Nephron progenitor cell (in vitro differentiated cells): ENCODE results near the gene MATCAP1.

Experiments used
- DNase-seq: peaks from one replicate; pipeline ENCODE4 v3.0.0; 2021
- H3K27ac Mint-ChIP-seq: 2 replicates; pipeline ENCODE4 v1.8.0; 2021; ENCODE audit warnings: mild to moderate bottlenecking, moderate library complexity, mixed read lengths
- H3K27me3 Mint-ChIP-seq: 2 replicates; pipeline ENCODE4 v1.8.0; 2021; ENCODE audit warnings: mild to moderate bottlenecking, low read depth, mixed read lengths; ENCODE audit not compliant: poor library complexity
- H3K36me3 Mint-ChIP-seq: 2 replicates; pipeline ENCODE4 v1.8.0; 2021; ENCODE audit warnings: low read depth, mixed read lengths
- H3K4me1 Mint-ChIP-seq: 2 replicates; pipeline ENCODE4 v1.8.0; 2021; ENCODE audit warnings: mixed read lengths
- H3K4me3 Mint-ChIP-seq: 2 replicates; pipeline ENCODE4 v1.8.0; 2021; ENCODE audit warnings: mild to moderate bottlenecking, moderate library complexity, mixed read lengths
- H3K9me3 Mint-ChIP-seq: 2 replicates; pipeline ENCODE4 v1.8.0; 2021; ENCODE audit warnings: mild to moderate bottlenecking, moderate library complexity, mixed read lengths
- CTCF ChIP-seq: fragments of 200-600 bp; sonication (generic); IDR thresholded peaks from 2 replicates; pipeline ENCODE4 v1.5.0; 2021; ENCODE audit warnings: antibody characterized with exemption

Gene MATCAP1

GRCh38 chr16:67204076-67204475 lies 20.3 kb upstream of the MATCAP1 start:
- Mint-ChIP-seq H3K4me3 (no peak overlapping the region), H3K27me3 (peaks cover 11% of the 10 kb centered on the region), H3K9me3 (no peaks in the 10 kb centered on the region), H3K36me3 (no peaks in the 10 kb centered on the region), H3K27ac (no peak overlapping the region), H3K4me1 (peaks cover 8% of the 10 kb centered on the region)
- no peak for DNase-seq
- no peak for TF ChIP-seq CTCF

GRCh38 chr16:67202956-67203493 lies 19.3 kb upstream of the MATCAP1 start:
- TF ChIP-seq CTCF, result no peak
- H3K36me3 Mint-ChIP-seq, result peaks cover 5% of the 10 kb centered on the region
- H3K4me3 Mint-ChIP-seq, result no peak overlapping the region
- H3K27me3 Mint-ChIP-seq, result peaks cover 15% of the 10 kb centered on the region
- H3K4me1 Mint-ChIP-seq, result peaks cover 8% of the 10 kb centered on the region
- H3K9me3 Mint-ChIP-seq, result no peaks in the 10 kb centered on the region
- no peak overlapping the region for H3K27ac Mint-ChIP-seq
- no peak for DNase-seq

GRCh38 chr16:67202426-67202825 lies 18.7 kb upstream of the MATCAP1 start:
- Mint-ChIP-seq H3K27me3 (peaks cover 19% of the 10 kb centered on the region), H3K4me1 (peaks cover 8% of the 10 kb centered on the region), H3K9me3 (no peaks in the 10 kb centered on the region), H3K27ac (no peak overlapping the region), H3K36me3 (peaks cover 6% of the 10 kb centered on the region), H3K4me3 (no peak overlapping the region)
- TF ChIP-seq CTCF, result no peak
- no peak for DNase-seq

GRCh38 chr16:67201411-67202345 lies 17.9 kb upstream of the MATCAP1 start:
- Mint-ChIP-seq H3K4me3 (no peak overlapping the region), H3K27me3 (peaks cover 20% of the 10 kb centered on the region)
- no peak for DNase-seq

GRCh38 chr16:67200491-67200890 lies 16.7 kb upstream of the MATCAP1 start:
- Mint-ChIP-seq H3K4me3 (no peak overlapping the region), H3K27me3 (peaks cover 17% of the 10 kb centered on the region), H3K9me3 (no peaks in the 10 kb centered on the region), H3K27ac (no peak overlapping the region), H3K4me1 (peaks cover 8% of the 10 kb centered on the region), H3K36me3 (peaks cover 22% of the 10 kb centered on the region)
- no peak for TF ChIP-seq CTCF
- DNase-seq, result no peak

More at GRCh38 chr16:67201411-67202345, 17.9 kb upstream of the MATCAP1 start:
- TF ChIP-seq CTCF, result no peak
- Mint-ChIP-seq H3K4me1 (peaks cover 8% of the 10 kb centered on the region), H3K9me3 (no peaks in the 10 kb centered on the region), H3K36me3 (peaks cover 10% of the 10 kb centered on the region), H3K27ac (no peak overlapping the region)
